Measurements from ENCODE around the gene FARS2.

DNA sequence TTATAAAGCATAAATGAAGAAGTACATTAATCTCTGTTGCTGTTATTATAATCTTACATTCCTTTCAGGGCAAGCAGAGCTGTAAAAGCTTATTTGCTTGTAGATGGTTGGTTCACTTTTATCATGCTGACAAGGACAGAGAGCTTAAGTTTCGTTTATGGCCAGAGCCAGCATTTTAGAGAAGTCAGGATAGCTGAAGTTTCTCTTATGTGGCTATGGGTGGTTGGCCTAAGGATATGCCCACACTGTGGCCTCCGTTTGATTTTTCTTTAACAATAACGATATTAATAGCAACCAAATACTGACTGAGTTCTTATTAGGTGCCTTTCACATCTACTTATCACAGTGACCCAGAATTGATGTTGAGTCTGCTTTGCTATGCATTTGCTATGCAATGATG, 78.5 kb downstream of the FARS2 start:
- TF ChIP-seq, protein P1, sequence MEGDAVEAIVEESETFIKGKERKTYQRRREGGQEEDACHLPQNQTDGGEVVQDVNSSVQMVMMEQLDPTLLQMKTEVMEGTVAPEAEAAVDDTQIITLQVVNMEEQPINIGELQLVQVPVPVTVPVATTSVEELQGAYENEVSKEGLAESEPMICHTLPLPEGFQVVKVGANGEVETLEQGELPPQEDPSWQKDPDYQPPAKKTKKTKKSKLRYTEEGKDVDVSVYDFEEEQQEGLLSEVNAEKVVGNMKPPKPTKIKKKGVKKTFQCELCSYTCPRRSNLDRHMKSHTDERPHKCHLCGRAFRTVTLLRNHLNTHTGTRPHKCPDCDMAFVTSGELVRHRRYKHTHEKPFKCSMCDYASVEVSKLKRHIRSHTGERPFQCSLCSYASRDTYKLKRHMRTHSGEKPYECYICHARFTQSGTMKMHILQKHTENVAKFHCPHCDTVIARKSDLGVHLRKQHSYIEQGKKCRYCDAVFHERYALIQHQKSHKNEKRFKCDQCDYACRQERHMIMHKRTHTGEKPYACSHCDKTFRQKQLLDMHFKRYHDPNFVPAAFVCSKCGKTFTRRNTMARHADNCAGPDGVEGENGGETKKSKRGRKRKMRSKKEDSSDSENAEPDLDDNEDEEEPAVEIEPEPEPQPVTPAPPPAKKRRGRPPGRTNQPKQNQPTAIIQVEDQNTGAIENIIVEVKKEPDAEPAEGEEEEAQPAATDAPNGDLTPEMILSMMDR (IDR thresholded peaks at IDR 0.05): no peak
- no peak for TF ChIP-seq MAFK (IDR thresholded peaks at IDR 0.05; ENCODE audit: partially characterized antibody)
- no peak for TF ChIP-seq REST (IDR thresholded peaks at IDR 0.05)
- TF ChIP-seq CHD4 (IDR thresholded peaks at IDR 0.05; ENCODE audit: borderline replicate concordance): no peak
- no peak for TF ChIP-seq POLR2A (IDR thresholded peaks at IDR 0.05; ENCODE audit: low read length)
- TF ChIP-seq HOXA7 (CRISPR knock-in tag; IDR thresholded peaks at IDR 0.05): no peak
- TF ChIP-seq EP300 (IDR thresholded peaks at IDR 0.05): no peak
- no peak for TF ChIP-seq RCOR1 (IDR thresholded peaks at IDR 0.05; ENCODE audit: low read depth, low read length)
- no peak for TF ChIP-seq MAX (IDR thresholded peaks at IDR 0.05)
- TF ChIP-seq E2F6 (IDR thresholded peaks at IDR 0.05; ENCODE audit: borderline replicate concordance, low read depth): no peak
- no peak for TF ChIP-seq RAD21 (conservative IDR thresholded peaks at IDR 0.05 in 1 of 2, IDR thresholded peaks at IDR 0.05 in 1 of 2)

Measured in A549 (cell line).